Type B pancreatic cell (in vitro differentiated cells): ENCODE results near the gene TM9SF3. TPM values are rescaled to one million over a fixed set of nuclear protein-coding genes. Genes with fewer than 3 reads are reported as not detected.
A peak's percentile ranks its signal among the peaks of the same experiment; 100 is the strongest.

ENCODE experiments used
- DNase-seq: peaks from one replicate; pipeline ENCODE4 v3.0.0; 2021; ENCODE audit warnings: mixed read lengths; ENCODE audit not compliant: unreplicated experiment; ENCODE audit errors: extremely low spot score
- H3K27ac Mint-ChIP-seq: 2 replicates; pipeline ENCODE4 v1.8.0; 2021; ENCODE audit warnings: mild to moderate bottlenecking, mixed read lengths
- H3K27me3 Mint-ChIP-seq: 2 replicates; pipeline ENCODE4 v1.8.0; 2021; ENCODE audit warnings: mixed read lengths
- H3K36me3 Mint-ChIP-seq: 2 replicates; pipeline ENCODE4 v1.8.0; 2021; ENCODE audit warnings: mixed read lengths
- H3K4me1 Mint-ChIP-seq: one replicate; pipeline ENCODE4 v1.8.0; 2021; ENCODE audit warnings: mixed read lengths; ENCODE audit not compliant: unreplicated experiment
- H3K4me3 Mint-ChIP-seq: 2 replicates; pipeline ENCODE4 v1.8.0; 2021; ENCODE audit warnings: mild to moderate bottlenecking, mixed read lengths
- H3K9me3 Mint-ChIP-seq: 2 replicates; pipeline ENCODE4 v1.8.0; 2021; ENCODE audit warnings: mixed read lengths
- CTCF ChIP-seq: fragments of 200-600 bp; sonication (generic); conservative IDR thresholded peaks from 2 replicates; pipeline ENCODE4 v1.5.0; 2021; ENCODE audit warnings: antibody characterized with exemption, mild to moderate bottlenecking
- total RNA-seq: library from RNA; stranded (reverse); gene quantifications from 2 replicates; pipeline ENCODE4 v1.2.1, GENCODE V29; 2021; ENCODE audit warnings: low replicate concordance

TM9SF3 gene
- total RNA-seq, 1 donor from 2014 or later = 152 TPM

- Mint-ChIP-seq H3K27ac (no peak overlapping the region), H3K4me3 (no peak overlapping the region)
These were observed 13.8 kb downstream of the TM9SF3 start for GRCh38 chr10:96573036-96573435.

GRCh38 chr10:96570983-96571964, 15.5 kb downstream of the TM9SF3 start:
- peak; percentile 21 for TF ChIP-seq CTCF
- Mint-ChIP-seq H3K4me3 (no peak overlapping the region), H3K27me3 (no peaks in the 10 kb centered on the region), H3K36me3 (peaks cover 56% of the 10 kb centered on the region), H3K4me1 (peaks cover 5% of the 10 kb centered on the region), H3K9me3 (no peaks in the 10 kb centered on the region), H3K27ac (peak overlapping the region; percentile 3)
- no peak for DNase-seq

More at GRCh38 chr10:96573036-96573435, 13.8 kb downstream of the TM9SF3 start:
- peaks cover 42% of the 10 kb centered on the region for H3K36me3 Mint-ChIP-seq
- DNase-seq = no peak
- H3K27me3 Mint-ChIP-seq = no peaks in the 10 kb centered on the region
- H3K9me3 Mint-ChIP-seq = no peaks in the 10 kb centered on the region
- peaks cover 8% of the 10 kb centered on the region for H3K4me1 Mint-ChIP-seq
- TF ChIP-seq CTCF = no peak

- peaks cover 57% of the 10 kb centered on the region for H3K36me3 Mint-ChIP-seq
- H3K4me1 Mint-ChIP-seq = peaks cover 10% of the 10 kb centered on the region
These were observed 16.3 kb downstream of the TM9SF3 start for GRCh38 chr10:96570511-96570910.

GRCh38 chr10:96568402-96568801, 18.4 kb downstream of the TM9SF3 start:
- Mint-ChIP-seq H3K36me3 (peaks cover 47% of the 10 kb centered on the region), H3K4me3 (no peak overlapping the region), H3K9me3 (no peaks in the 10 kb centered on the region), H3K27ac (no peak overlapping the region), H3K27me3 (no peaks in the 10 kb centered on the region), H3K4me1 (peaks cover 10% of the 10 kb centered on the region)
- TF ChIP-seq CTCF = no peak
- no peak for DNase-seq

More at GRCh38 chr10:96570511-96570910, 16.3 kb downstream of the TM9SF3 start:
- Mint-ChIP-seq H3K27me3 (no peaks in the 10 kb centered on the region), H3K4me3 (no peak overlapping the region), H3K27ac (no peak overlapping the region), H3K9me3 (no peaks in the 10 kb centered on the region)
- no peak for DNase-seq
- TF ChIP-seq CTCF = no peak

- TF ChIP-seq CTCF = no peak
- Mint-ChIP-seq H3K4me3 (no peak overlapping the region), H3K27ac (no peak overlapping the region), H3K36me3 (peaks cover 40% of the 10 kb centered on the region), H3K27me3 (no peaks in the 10 kb centered on the region), H3K9me3 (no peaks in the 10 kb centered on the region), H3K4me1 (peaks cover 10% of the 10 kb centered on the region)
- no peak for DNase-seq
These were observed 21.0 kb downstream of the TM9SF3 start for GRCh38 chr10:96565774-96566173.
